ENCODE data around the gene DEFB124. TPM values are rescaled to one million over a fixed set of nuclear protein-coding genes. Genes with fewer than 3 reads are reported as not detected.
A peak's percentile ranks its signal among the peaks of the same experiment; 100 is the strongest.
"Not testable (repeated sequence)": the region's sequence is repeated elsewhere in the genome, so short reads cannot be mapped to it uniquely, and the experiment has no call there.

Gene DEFB124
- total RNA-seq, 4 donors from 2014 or later = 3.2 TPM; not detected in 3

DNA sequence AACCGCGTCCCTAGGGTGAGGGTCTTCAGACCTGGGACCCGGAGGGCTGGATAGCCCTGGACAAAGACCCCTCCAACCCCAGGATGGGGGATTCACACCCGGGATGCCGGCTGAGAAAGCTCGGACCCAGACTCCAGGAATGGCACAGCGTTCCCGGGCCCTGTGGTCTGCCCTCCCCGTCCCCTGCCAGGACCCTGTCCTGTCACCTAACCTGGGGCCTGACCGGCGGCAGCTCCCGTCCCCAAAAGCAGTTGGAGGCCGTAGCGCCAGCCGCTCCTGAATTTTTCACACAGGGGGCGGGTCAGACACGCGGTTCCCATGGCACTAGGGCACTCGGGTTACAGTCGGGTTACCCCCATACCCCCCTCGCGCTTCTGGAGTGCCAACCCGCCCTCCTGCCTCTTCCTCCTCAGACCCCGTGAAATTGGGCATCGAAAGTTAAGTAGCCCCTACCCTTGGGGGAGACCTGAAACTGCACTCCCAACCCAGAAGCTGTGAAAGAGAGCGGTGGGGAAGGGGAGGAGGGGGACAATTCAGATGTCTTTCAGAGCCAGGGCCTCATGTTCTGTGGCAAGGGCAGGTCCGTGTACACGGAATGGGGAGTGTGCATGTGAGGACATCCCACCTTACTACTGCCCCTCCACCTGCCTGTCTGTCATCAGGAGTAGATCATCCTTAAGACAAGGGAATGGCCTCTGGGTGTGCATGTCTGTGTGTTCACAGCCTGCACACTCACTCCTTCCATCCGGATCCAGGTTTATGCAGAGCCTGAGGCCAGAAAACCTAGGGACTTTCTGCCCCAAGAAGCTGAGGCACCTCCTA lies 756 bp upstream of the DEFB124 start:
- TF ChIP-seq POLR2A (IDR thresholded peaks at IDR 0.05) (no peak), CTCF (IDR thresholded peaks at IDR 0.05) (no peak)
- intact Hi-C loops (cut with DNase I; ENCODE audit: low total_unique reads) = no loop called here
- DNase-seq = peak in 1 of 2 donors; percentile 29
- Histone ChIP-seq H3K27ac (peak overlapping the region; percentile 72 to 77), H3K9me3 (no peaks in the 10 kb centered on the region), H3K27me3 (no peaks in the 10 kb centered on the region), H3K36me3 (no peaks in the 10 kb centered on the region), H3K4me1 (peaks cover 0 to 6% of the 10 kb centered on the region in 2 donors), H3K4me3 (peak overlapping the region; percentile 49 to 62)

DNA sequence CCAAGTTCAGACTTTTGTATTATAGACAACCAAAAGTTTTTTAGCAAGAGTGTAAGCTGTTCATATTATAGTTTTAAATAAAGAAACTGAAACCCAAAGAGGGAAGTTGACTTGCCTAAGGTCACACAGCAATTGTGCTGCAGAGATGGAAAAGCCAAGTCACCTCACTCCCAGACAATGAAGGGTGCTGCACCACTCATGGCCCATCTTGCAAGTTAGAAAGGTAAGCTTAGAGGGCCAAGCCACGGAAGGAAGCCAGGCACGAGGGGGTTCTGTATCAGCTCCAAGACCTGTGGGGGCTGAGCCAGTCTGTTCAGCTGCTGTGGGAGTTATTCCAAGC lies 860 bp downstream of the DEFB124 start:
- no peak for DNase-seq
- Histone ChIP-seq H3K9me3 (no peaks in the 10 kb centered on the region), H3K4me1 (peaks cover 0 to 6% of the 10 kb centered on the region in 2 donors), H3K4me3 (no peak overlapping the region), H3K27me3 (no peaks in the 10 kb centered on the region), H3K36me3 (no peaks in the 10 kb centered on the region), H3K27ac (peak overlapping the region; percentile 72 to 77)
- no peak for TF ChIP-seq CTCF (IDR thresholded peaks at IDR 0.05)
- no peak for TF ChIP-seq POLR2A (IDR thresholded peaks at IDR 0.05)
- intact Hi-C loops (cut with DNase I; ENCODE audit: low total_unique reads) = no loop called here

- no peak overlapping the region for H3K4me3 ChIP-seq
- DNase-seq = no peak
- intact Hi-C loops (cut with DNase I; ENCODE audit: low total_unique reads) = no loop called here
- no peaks in the 10 kb centered on the region for H3K27me3 ChIP-seq
- peak overlapping the region in 1 of 2 donors; percentile 1 for H3K27ac ChIP-seq
- H3K9me3 ChIP-seq = no peaks in the 10 kb centered on the region
- peaks cover 0 to 6% of the 10 kb centered on the region in 2 donors for H3K4me1 ChIP-seq
- no peaks in the 10 kb centered on the region for H3K36me3 ChIP-seq
- TF ChIP-seq CTCF (IDR thresholded peaks at IDR 0.05) (no peak), POLR2A (IDR thresholded peaks at IDR 0.05) (no peak)
Observed at GRCh38 chr20:31473331-31474096, 1.4 kb downstream of the DEFB124 start.

GRCh38 chr20:31472395-31473330 lies 2.3 kb downstream of the DEFB124 start:
- no peaks in the 10 kb centered on the region for H3K9me3 ChIP-seq
- H3K4me1 ChIP-seq = peaks cover 0 to 6% of the 10 kb centered on the region in 2 donors
- TF ChIP-seq POLR2A (IDR thresholded peaks at IDR 0.05) = no peak
- DNase-seq = peak in 1 of 2 donors; percentile 30
- H3K36me3 ChIP-seq = no peaks in the 10 kb centered on the region
- H3K27me3 ChIP-seq = no peaks in the 10 kb centered on the region
- H3K27ac ChIP-seq = peak overlapping the region in 1 of 2 donors; percentile 1
- no peak overlapping the region for H3K4me3 ChIP-seq
- intact Hi-C loops (cut with DNase I; ENCODE audit: low total_unique reads) = no loop called here

DNA sequence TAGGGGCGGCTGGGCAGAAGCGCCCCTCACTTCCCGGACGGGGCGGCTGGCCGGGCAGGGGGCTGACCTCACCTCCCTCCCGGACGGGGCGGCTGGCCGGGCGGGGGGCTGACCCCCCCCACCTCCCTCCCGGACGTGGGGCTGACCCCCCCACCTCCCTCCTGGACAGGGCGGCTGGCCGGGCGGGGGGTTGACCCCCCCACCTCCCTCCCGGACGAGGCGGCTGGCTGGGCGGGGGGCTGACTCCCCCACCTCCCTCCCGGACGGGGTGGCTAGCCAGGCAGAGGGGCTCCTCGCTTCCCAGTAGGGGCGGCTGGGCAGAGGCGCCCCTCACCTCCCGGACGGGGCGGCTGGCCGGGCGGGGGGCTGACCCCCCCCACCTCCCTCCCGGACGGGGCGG lies 4.0 kb downstream of the DEFB124 start:
- H3K27ac ChIP-seq, H3K4me3 ChIP-seq: not testable (repeated sequence)

More for the DNA sequence above, 4.0 kb downstream of the DEFB124 start:
- H3K27me3 ChIP-seq; DNase-seq; H3K36me3 ChIP-seq; intact Hi-C loops (cut with DNase I; ENCODE audit: low total_unique reads); H3K9me3 ChIP-seq; H3K4me1 ChIP-seq: not testable (repeated sequence)
